ENCODE measurements around the gene AAMP.

- TF ChIP-seq EZH2 (IDR thresholded peaks at IDR 0.05; ENCODE audit: borderline replicate concordance, insufficient read depth, low read length, poor library complexity, severe bottlenecking), result no peak
- TF ChIP-seq MXI1 (conservative IDR thresholded peaks at IDR 0.05; ENCODE audit: poor library complexity, severe bottlenecking), result no peak
These were observed 40.7 kb downstream of the AAMP start for GRCh38 chr2:218229239-218229638.
